HG02884 (cell line): ENCODE data around the gene TRIM49B.
"Not testable (repeated sequence)": the region's sequence is repeated elsewhere in the genome, so short reads cannot be mapped to it uniquely, and the experiment has no call there.

Experiments
- ATAC-seq: cut with Tn5 transposase; IDR thresholded peaks from one replicate; pipeline ENCODE4 v1.9.1; 2021; ENCODE audit warnings: mild to moderate bottlenecking, moderate library complexity; ENCODE audit not compliant: unreplicated experiment

Gene TRIM49B, protein sequence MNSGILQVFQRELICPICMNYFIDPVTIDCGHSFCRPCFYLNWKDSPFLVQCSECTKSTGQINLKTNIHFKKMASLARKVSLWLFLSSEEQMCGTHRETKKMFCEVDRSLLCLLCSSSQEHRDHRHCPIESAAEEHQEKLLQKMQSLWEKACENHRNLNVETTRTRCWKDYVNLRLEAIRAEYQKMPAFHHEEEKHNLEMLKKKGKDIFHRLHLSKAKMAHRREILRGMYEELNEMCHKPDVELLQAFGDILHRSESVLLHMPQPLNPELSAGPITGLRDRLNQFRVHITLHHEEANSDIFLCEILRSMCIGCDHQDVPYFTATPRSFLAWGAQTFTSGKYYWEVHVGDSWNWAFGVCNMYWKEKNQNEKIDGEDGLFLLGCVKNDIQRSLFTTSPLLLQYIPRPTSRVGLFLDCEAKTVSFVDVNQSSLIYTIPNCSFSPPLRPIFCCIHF

DNA sequence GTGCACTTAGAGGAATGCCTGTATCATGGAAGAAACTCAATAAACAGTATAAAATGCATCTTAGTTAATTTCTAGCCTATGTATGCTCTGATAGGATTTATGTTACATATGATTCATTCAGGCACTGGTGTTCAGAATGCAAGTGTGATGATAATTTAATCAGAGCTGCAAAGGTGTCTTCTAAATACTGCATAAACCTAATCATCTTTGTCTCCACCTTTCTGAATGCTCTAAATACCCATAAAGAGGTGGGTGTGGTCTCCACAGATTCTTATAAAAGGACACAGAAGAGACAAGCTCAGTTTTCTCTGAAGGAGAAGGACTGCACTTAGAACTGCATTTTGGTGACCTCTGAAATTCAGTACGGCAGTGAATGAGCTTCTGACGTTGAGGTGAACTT, at the start of gene TRIM49B:
TRIM49B (plus strand) TSS at position 301 of the 400 bp plus-strand sequence. CDS start 2,777 bp downstream, outside the sequence.
- ATAC-seq, result not testable (repeated sequence)

DNA sequence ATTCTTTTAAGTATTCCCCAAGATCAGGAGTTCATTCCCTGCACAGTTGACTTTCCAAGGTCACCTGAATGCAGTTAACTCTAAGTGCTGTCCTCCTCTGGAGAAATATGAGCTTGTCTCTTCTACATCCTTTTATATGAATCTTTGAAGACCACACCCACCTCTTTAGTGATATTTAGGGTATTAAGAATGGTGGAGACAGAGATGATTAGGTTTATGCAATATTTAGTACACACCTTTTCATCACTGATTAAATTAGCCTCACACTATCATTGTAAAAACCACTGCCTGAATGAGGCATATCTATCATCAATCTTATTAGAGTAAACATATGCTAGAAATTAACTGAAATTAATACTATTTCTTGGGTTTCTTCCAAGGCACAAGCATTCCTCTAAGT, 44.8 kb upstream of the TRIM49B start, which contains the start of gene TRIM51G:
TRIM51G (minus strand) TSS at position 101 of the 400 bp plus-strand sequence. CDS start 2,190 bp downstream, outside the sequence.
- not testable (repeated sequence) for ATAC-seq

DNA sequence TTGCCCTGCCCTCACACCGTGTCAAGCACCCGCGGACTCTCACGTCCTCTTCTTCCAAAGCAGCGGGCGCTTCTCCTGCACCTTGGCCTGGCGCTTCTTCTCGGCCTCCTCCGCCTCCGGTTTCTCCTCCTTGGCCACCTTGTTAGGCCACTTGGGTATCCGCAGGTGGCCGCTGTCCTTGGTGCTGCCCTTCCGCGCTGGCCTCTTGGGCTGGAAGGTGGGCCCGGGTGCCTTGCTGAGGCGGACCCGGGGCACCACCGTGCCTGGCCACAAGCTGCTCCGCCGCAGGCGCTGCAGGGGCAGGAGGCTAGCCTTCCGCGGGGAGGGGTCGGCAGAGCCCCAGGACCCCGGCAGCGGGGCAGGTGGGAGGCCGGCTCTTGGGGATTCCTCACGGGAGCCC, 19.6 kb downstream of the TRIM49B start:
- ATAC-seq, result not testable (repeated sequence)

DNA sequence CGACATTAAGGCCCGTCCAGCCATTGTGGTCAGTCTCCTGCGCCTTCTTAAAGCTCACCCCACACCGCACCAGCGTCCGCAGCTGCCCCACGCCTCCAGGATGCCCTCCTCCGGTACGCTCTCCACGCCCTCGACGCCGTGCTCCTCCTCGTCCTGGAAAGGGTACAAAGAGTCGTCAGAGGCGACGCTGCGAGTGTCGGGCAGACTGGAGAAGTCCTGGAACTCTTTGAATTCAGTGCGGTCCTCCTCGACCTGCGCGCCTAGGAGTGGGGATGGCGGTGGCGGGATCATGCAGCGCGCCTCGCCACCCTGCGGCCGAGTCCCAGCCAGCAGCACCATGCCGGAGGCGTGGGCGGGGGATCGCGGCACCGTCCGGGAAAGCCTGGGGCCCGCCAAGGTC, 21.2 kb downstream of the TRIM49B start:
- ATAC-seq, result not testable (repeated sequence)

DNA sequence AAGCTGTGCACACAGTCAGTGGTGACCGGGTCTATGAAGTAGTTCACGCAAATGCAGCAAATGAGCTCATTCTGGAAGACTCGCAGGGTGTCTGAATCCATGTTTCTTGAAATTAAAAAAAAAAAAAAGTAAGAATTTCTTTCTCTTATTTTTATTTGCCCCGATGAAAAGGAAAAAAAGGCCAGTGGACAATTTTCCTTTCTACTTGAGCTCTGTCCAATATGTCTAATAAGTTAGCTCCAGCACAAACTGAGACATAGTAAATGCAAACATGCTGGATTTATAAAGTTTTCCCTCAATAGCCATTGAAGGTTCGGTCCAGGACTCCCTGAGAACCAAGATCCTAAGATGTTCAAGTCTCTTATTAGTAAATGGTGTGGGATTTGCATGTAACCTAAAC, 30.4 kb downstream of the TRIM49B start, which contains the start of gene TRIM64C:
TRIM64C (minus strand) TSS at position 101 of the 400 bp plus-strand sequence; CDS start at position 101, 0 bp downstream.
- ATAC-seq, result not testable (repeated sequence)

DNA sequence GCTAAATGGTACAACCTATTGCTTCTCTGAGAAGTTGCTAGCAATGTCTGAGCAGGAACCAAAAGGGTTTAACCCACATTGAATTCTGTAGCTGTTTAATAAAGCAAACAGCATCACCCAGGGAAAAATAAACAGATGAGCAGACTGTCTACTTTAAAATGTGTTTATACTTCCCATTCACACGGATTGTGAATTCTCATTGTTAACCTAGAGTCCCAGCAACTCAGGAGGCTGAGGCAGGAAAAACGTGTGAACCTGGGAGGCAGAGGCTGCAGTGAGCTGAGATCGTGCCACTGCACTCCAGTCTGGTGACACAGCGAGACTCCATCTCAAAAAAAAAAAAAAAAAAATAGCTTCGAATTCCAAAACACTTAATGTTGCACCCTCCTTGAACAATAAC, 41.3 kb downstream of the TRIM49B start:
- ATAC-seq, result not testable (repeated sequence)
